Naive thymus-derived CD4-positive, alpha-beta T cell (primary cell): ENCODE data around the gene SERPINB3. TPM values are rescaled to one million over a fixed set of nuclear protein-coding genes. Genes with fewer than 3 reads are reported as not detected.

ENCODE experiments used
- ATAC-seq: fragments of 150-1000 bp; cut with Tn5 transposase; 2 replicates; pipeline ENCODE4 v1.10.0; 2021; ENCODE audit warnings: mild to moderate bottlenecking, moderate library complexity
- CTCF ChIA-PET: fragments of 350-600 bp; sonication (Branson Sonifier 250); formaldehyde crosslinking; loops from one replicate; lab custom pipeline; 2021; ENCODE audit warnings: antibody characterized with exemption; lab: Charles Lee
- POLR2A ChIA-PET: fragments of 350-600 bp; sonication (Branson Sonifier 250); formaldehyde crosslinking; loops from one replicate; lab custom pipeline; 2021; ENCODE audit warnings: antibody characterized with exemption, inconsistent platforms; lab: Charles Lee
- DNase-seq, 9 donors: peaks; one replicate each; pipeline versions ENCODE4 v3.0.0 to v3.0.0-alpha.2; 2020 to 2022; ENCODE audit warnings: mixed read lengths in 1 of 9
- H3K27ac ChIP-seq: one replicate; pipeline ENCODE4 v1.7.0; 2013; ENCODE audit warnings: mild to moderate bottlenecking, low read depth, low read length, moderate library complexity
- H3K27me3 ChIP-seq, 2 donors: one replicate each; pipeline ENCODE4 v1.7.0; 2013; ENCODE audit warnings: low read length in 2 of 2, mild to moderate bottlenecking in 2 of 2, moderate library complexity in 2 of 2; ENCODE audit not compliant: control insufficient read depth in 2 of 2, insufficient read depth in 2 of 2
- H3K36me3 ChIP-seq, 3 experiments: 1 replicate in 2 of 3; 2 replicates in 1 of 3; pipeline ENCODE4 v1.7.0; 2013; ENCODE audit warnings: low read length in 3 of 3, mild to moderate bottlenecking in 3 of 3, moderate library complexity in 1 of 3; ENCODE audit not compliant: insufficient read depth in 3 of 3, control insufficient read depth in 2 of 3
- H3K4me1 ChIP-seq, 2 donors: one replicate each; pipeline ENCODE4 v1.7.0; 2013; ENCODE audit warnings: low read length in 2 of 2, mild to moderate bottlenecking in 2 of 2, moderate library complexity in 1 of 2; ENCODE audit not compliant: control insufficient read depth in 2 of 2, insufficient read depth in 2 of 2
- H3K4me3 ChIP-seq: 2 replicates; pipeline ENCODE4 v1.7.0; 2013; ENCODE audit warnings: mild to moderate bottlenecking, low read length
- H3K9me3 ChIP-seq, 3 experiments: 1 replicate in 2 of 3; 2 replicates in 1 of 3; pipeline ENCODE4 v1.7.0; 2013; ENCODE audit warnings: low read length in 3 of 3; ENCODE audit not compliant: control insufficient read depth in 2 of 3
- H3K27ac Mint-ChIP-seq, 9 donors: one replicate each; pipeline ENCODE4 v1.8.0; 2020 to 2022; ENCODE audit warnings: mixed read lengths in 9 of 9, mild to moderate bottlenecking in 8 of 9, moderate library complexity in 5 of 9, inconsistent platforms in 2 of 9
- H3K27me3 Mint-ChIP-seq, 5 donors: one replicate each; pipeline ENCODE4 v1.8.0; 2021 to 2022; ENCODE audit warnings: mixed read lengths in 5 of 5, mild to moderate bottlenecking in 1 of 5
- H3K36me3 Mint-ChIP-seq, 5 donors: one replicate each; pipeline ENCODE4 v1.8.0; 2020 to 2022; ENCODE audit warnings: mixed read lengths in 5 of 5, mild to moderate bottlenecking in 3 of 5, inconsistent platforms in 1 of 5
- H3K4me1 Mint-ChIP-seq, 7 donors: one replicate each; pipeline ENCODE4 v1.8.0; 2020 to 2022; ENCODE audit warnings: mixed read lengths in 7 of 7, mild to moderate bottlenecking in 3 of 7, inconsistent platforms in 1 of 7
- H3K4me3 Mint-ChIP-seq, 10 donors: one replicate each; pipeline ENCODE4 v1.8.0; 2020 to 2022; ENCODE audit warnings: mild to moderate bottlenecking in 10 of 10, mixed read lengths in 10 of 10, moderate library complexity in 6 of 10, inconsistent platforms in 2 of 10
- H3K9me3 Mint-ChIP-seq, 11 donors: one replicate each; pipeline ENCODE4 v1.8.0; 2020 to 2022; ENCODE audit warnings: mixed read lengths in 11 of 11, mild to moderate bottlenecking in 4 of 11, inconsistent platforms in 1 of 11, moderate library complexity in 1 of 11
- intact Hi-C, 2 donors: fragments of 100-400 bp; cut with micrococcal nuclease; formaldehyde crosslinking; loops; one replicate each; pipeline ENCODE4 v1.15.1; 2023
- polyA plus RNA-seq, 2 donors: library from polyadenylated mRNA; unstranded; fragments of 300-500 nt; fragmentation: Illumina TruSeq; gene quantifications; one replicate each; pipeline ENCODE4 v1.2.3, GENCODE V29; 2021
- total RNA-seq, 6 experiments: library from RNA in 5 of 6; stranded (reverse) in 5 of 6; gene quantifications; 1 replicate in 5 of 6; 2 replicates in 1 of 6; pipeline ENCODE4 v1.2.3 and lab custom pipeline; 2021 to 2026

Gene SERPINB3
- total and polyA plus RNA-seq, 7 experiments from 2014 or later: not detected

- Histone ChIP-seq H3K9me3 (no peaks in the 10 kb centered on the region), H3K27me3 (no peaks in the 10 kb centered on the region), H3K36me3 (no peaks in the 10 kb centered on the region), H3K4me3 (no peak overlapping the region), H3K4me1 (no peaks in the 10 kb centered on the region), H3K27ac (no peak overlapping the region)
- H3K4me1 Mint-ChIP-seq: peaks cover 0 to 2% (median 0%) of the 10 kb centered on the region in 7 donors
- intact Hi-C loops: no loop called here
- DNase-seq (no peak), ATAC-seq (no peak)
- no peaks in the 10 kb centered on the region for H3K36me3 Mint-ChIP-seq
- ChIA-PET POLR2A (no interaction called here), CTCF (no interaction called here)
- H3K27me3 Mint-ChIP-seq: peaks cover 2 to 18% (median 6%) of the 10 kb centered on the region in 5 donors
- H3K9me3 Mint-ChIP-seq: peaks cover 0 to 4% (median 0%) of the 10 kb centered on the region in 11 donors
- no peak overlapping the region for H3K27ac Mint-ChIP-seq
- H3K4me3 Mint-ChIP-seq: no peak overlapping the region
Observed at GRCh38 chr18:63681449-63682340, 20.0 kb upstream of the SERPINB3 start.

- ChIA-PET POLR2A (no interaction called here), CTCF (no interaction called here)
Observed at GRCh38 chr18:63679820-63680606, 18.3 kb upstream of the SERPINB3 start.

GRCh38 chr18:63677500-63678225 is 16.0 kb upstream of the SERPINB3 start:
- ChIA-PET POLR2A (no interaction called here), CTCF (interaction anchor here (0.7 kb wide), 1 partner anchor 62 kb away, joined by 3 read pairs; no protein-coding TSS in a partner anchor)
- no peaks in the 10 kb centered on the region for H3K27me3 ChIP-seq

More at GRCh38 chr18:63679820-63680606, 18.3 kb upstream of the SERPINB3 start:
- DNase-seq (no peak), ATAC-seq (no peak)
- no peaks in the 10 kb centered on the region for H3K36me3 Mint-ChIP-seq
- H3K4me3 Mint-ChIP-seq: no peak overlapping the region
- peaks cover 2 to 15% (median 6%) of the 10 kb centered on the region in 5 donors for H3K27me3 Mint-ChIP-seq
- intact Hi-C loops: loop anchor here in 1 of 2 donors (5.0 kb wide), 1 partner anchor 163 kb away; no protein-coding TSS in a partner anchor
- Histone ChIP-seq H3K4me1 (no peaks in the 10 kb centered on the region), H3K27me3 (no peaks in the 10 kb centered on the region), H3K9me3 (no peaks in the 10 kb centered on the region), H3K4me3 (no peak overlapping the region), H3K27ac (no peak overlapping the region), H3K36me3 (no peaks in the 10 kb centered on the region)
- H3K9me3 Mint-ChIP-seq: peaks cover 0 to 4% (median 0%) of the 10 kb centered on the region in 11 donors
- H3K27ac Mint-ChIP-seq: no peak overlapping the region
- peaks cover 0 to 2% (median 0%) of the 10 kb centered on the region in 7 donors for H3K4me1 Mint-ChIP-seq

GRCh38 chr18:63676526-63677323 is 15.0 kb upstream of the SERPINB3 start:
- Mint-ChIP-seq H3K27ac (no peak overlapping the region), H3K4me1 (peaks cover 0 to 2% (median 0%) of the 10 kb centered on the region in 7 donors), H3K4me3 (no peak overlapping the region), H3K9me3 (peaks cover 0 to 2% (median 1%) of the 10 kb centered on the region in 11 donors), H3K36me3 (no peaks in the 10 kb centered on the region), H3K27me3 (no peaks in the 10 kb centered on the region)
- POLR2A ChIA-PET: no interaction called here
- Histone ChIP-seq H3K9me3 (no peaks in the 10 kb centered on the region), H3K27ac (no peak overlapping the region), H3K36me3 (no peaks in the 10 kb centered on the region), H3K27me3 (no peaks in the 10 kb centered on the region), H3K4me1 (no peaks in the 10 kb centered on the region), H3K4me3 (no peak overlapping the region)
- CTCF ChIA-PET: no interaction called here
- no peak for DNase-seq
- intact Hi-C loops: loop anchor here in 1 of 2 donors (5.0 kb wide), 1 partner anchor 159 kb away; no protein-coding TSS in a partner anchor
- no peak for ATAC-seq

More at GRCh38 chr18:63677500-63678225, 16.0 kb upstream of the SERPINB3 start:
- ATAC-seq (no peak), DNase-seq (no peak)
- Mint-ChIP-seq H3K9me3 (peaks cover 0 to 2% (median 0%) of the 10 kb centered on the region in 11 donors), H3K4me1 (peaks cover 0 to 2% (median 0%) of the 10 kb centered on the region in 7 donors), H3K27me3 (peaks cover 0 to under 1% (median 0%) of the 10 kb centered on the region in 5 donors), H3K27ac (no peak overlapping the region), H3K36me3 (no peaks in the 10 kb centered on the region), H3K4me3 (no peak overlapping the region)
- Histone ChIP-seq H3K4me3 (no peak overlapping the region), H3K36me3 (no peaks in the 10 kb centered on the region), H3K9me3 (no peaks in the 10 kb centered on the region), H3K27ac (no peak overlapping the region), H3K4me1 (no peaks in the 10 kb centered on the region)
- intact Hi-C loops: loop anchor here in 1 of 2 donors (5.0 kb wide), 1 partner anchor 160 kb away; no protein-coding TSS in a partner anchor

- no peaks in the 10 kb centered on the region for H3K4me1 Mint-ChIP-seq
- Histone ChIP-seq H3K9me3 (no peaks in the 10 kb centered on the region), H3K27me3 (no peaks in the 10 kb centered on the region), H3K4me1 (no peaks in the 10 kb centered on the region), H3K27ac (no peak overlapping the region), H3K36me3 (no peaks in the 10 kb centered on the region), H3K4me3 (no peak overlapping the region)
- no peak overlapping the region for H3K4me3 Mint-ChIP-seq
- intact Hi-C loops: no loop called here
- no peaks in the 10 kb centered on the region for H3K36me3 Mint-ChIP-seq
- H3K27ac Mint-ChIP-seq: no peak overlapping the region
- CTCF ChIA-PET: no interaction called here
- ATAC-seq (no peak), DNase-seq (no peak)
- peaks cover 0 to 6% (median 0%) of the 10 kb centered on the region in 5 donors for H3K27me3 Mint-ChIP-seq
- H3K9me3 Mint-ChIP-seq: peaks cover 4 to 20% (median 13%) of the 10 kb centered on the region in 11 donors
- POLR2A ChIA-PET: no interaction called here
Observed at GRCh38 chr18:63664571-63664970, 2.9 kb upstream of the SERPINB3 start.
